GM19467 (cell line): Measurements from ENCODE around the gene CDC42EP1.
"Not testable (repeated sequence)": the region's sequence is repeated elsewhere in the genome, so short reads cannot be mapped to it uniquely, and the experiment has no call there.

Experiments
- ATAC-seq: cut with Tn5 transposase; IDR thresholded peaks from one replicate; pipeline ENCODE4 v1.9.1; 2021; ENCODE audit warnings: mild to moderate bottlenecking, moderate library complexity; ENCODE audit not compliant: unreplicated experiment

The CDC42EP1 gene, protein sequence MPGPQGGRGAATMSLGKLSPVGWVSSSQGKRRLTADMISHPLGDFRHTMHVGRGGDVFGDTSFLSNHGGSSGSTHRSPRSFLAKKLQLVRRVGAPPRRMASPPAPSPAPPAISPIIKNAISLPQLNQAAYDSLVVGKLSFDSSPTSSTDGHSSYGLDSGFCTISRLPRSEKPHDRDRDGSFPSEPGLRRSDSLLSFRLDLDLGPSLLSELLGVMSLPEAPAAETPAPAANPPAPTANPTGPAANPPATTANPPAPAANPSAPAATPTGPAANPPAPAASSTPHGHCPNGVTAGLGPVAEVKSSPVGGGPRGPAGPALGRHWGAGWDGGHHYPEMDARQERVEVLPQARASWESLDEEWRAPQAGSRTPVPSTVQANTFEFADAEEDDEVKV

DNA sequence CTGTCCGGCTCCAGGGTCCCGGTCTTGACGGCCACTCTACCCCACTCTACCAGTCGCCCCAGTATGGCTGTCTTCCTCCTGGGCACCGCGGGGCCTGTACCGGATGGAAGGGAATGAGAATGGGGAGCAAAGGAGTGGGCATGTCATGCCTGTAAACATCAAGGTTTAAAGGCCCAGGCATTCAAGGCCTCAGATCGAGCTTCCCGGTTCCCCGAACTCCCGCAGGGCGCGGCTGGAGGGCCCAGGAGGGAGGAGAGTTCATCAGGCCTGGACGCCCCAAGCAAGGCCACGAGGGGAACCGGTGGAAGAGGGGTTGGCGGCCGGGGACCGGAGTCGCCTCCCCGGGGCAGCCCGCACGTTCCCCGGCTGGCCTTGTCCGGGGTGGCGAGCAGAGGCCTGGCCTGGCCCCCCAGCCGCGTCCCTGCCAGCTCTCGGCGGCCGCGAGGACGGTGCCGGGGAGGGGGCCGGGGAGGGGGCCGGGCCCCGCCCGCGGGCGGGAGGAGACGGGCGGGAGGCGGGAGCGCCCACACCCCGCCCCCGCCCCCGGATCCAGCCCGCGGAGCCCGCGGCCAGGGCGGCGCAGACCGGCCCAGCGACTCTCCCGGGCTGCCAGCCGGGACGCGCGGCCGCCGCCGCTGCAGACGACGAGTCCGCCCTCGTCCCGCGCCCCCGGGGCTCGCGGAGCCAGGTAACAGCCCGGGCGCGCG, at the start of gene CDC42EP1:
Gene CDC42EP1 (plus strand): TSS at position 580 of the 707 bp plus-strand sequence. CDS start 5,870 bp downstream, outside the sequence.
- no peak for ATAC-seq

DNA sequence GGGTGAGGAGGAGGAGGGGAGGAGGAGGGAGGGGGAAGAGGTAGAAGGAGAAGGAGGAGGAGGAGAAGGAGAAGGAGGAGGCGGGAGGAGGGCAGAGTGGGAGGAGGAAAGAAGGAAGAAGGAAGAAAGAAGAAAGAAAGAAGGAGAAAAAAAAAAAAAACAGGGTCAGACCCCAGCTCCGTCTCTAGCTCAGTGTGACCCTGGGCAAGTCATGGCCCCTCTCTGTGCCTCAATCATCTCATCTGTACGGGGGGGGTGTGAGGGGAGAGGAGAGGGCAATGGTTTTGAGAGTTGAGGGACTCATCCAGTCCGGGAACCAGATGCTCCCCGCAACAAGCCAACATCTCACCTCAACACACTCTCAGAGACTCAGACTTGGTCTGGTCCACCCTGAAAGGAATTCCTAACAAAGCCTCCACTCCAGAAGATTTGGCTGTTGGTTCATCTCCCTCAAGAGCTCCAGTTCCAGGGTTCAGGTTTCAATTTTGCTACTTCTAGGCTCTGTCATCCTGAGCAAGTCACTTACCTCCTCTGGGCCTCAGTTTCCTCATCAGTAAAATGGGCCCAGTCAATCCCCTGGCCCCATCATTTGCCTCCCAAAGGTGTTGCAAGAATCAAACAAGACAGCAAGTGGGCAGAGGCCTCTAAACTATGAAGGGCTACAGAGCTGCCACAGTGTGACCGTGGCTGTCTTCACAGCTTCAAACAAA, 48.7 kb upstream of the CDC42EP1 start:
- no peak for ATAC-seq

DNA sequence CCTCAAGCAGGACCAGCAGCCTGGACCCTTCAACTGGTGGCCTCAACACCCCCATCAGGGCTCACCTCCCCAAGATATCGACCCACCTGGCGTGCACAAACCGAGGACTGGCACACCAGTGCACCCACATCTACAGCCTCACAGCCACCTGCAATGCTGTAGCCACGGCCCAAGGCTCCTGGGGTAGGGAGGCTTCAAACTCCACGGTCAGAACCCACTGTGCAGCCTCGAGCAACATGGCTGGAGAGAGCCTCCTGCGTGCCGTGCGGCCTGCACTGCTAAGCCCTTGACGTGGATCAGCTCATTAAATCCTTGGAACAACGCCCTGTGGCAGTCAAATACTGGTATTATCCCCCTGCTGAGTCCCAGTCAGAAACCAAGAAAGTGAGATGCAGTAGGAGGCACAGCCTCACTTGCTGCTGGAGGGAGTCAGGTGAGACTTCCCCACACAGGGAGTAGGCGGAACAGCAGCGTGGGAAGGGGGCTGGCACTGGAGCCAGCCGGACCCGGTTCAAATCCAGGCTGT, 45.7 kb upstream of the CDC42EP1 start:
- ATAC-seq, result no peak

DNA sequence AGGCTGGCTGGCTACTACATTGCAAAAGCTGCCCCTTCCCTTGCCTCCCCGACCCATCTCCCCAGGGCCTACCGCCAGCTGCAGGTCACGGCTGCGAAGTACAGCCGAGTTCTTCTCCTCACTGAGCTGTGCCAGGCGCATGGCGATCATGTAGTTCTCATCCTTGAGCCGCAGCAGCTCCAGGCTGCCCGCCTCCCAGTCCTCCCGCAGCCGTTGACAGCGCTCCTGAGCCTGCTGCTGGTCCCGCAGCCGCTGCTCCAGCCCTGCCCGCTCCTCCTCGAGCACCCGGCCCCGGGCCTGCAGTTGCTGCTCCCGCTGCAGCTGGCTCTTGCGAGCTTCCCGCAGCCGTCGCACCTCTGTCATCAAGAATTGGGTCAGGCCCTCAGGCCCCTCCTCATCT, 44.4 kb upstream of the CDC42EP1 start:
- ATAC-seq, result no peak

DNA sequence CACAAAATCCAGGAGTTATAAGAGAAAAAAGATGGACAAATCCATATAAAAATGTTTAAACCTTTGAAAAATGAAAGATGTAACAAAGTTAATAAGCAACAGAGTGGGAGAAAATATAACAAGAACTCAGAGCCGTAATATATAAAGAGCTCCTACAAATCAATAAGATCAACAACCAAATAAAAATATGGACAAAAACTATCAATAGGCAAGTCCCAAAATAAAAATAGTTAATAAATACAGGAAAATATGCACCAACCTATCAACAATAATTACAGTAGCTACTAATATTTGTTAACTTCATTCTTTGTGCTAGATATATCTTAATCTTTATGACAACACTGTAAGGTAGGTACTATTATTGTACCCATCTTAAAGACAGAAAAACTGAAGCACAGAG, 43.8 kb upstream of the CDC42EP1 start:
- no peak for ATAC-seq

DNA sequence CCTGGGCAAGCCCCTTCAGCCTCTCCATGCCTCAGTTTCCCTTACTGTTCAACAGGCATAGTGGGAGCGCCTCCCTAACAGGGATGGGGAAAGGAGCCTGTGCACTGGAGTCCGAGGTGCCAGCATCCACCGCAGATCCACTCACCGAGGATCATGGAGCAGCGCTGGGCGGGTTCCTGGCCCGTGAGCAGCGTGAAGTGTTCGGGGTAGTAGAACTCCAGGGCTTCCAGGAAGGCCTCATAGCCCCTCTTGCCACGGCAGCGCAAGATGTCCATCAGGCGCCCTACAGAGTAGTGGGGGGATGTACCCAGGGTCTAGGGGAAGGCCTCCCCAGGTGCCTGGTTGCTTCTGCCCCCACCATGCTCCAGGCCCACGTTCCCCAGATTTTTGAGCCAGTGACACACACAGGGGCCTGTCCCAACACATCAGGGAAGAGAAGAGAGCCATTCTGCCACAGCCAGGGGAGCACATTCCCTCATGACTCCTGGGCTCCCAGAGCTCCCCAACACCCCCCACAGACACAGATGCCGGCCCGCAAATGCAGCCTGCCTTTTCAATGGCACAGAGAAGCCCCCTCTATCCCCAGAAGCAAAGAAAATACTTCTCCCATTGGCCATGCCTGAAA, 42.3 kb upstream of the CDC42EP1 start:
- ATAC-seq, result no peak

DNA sequence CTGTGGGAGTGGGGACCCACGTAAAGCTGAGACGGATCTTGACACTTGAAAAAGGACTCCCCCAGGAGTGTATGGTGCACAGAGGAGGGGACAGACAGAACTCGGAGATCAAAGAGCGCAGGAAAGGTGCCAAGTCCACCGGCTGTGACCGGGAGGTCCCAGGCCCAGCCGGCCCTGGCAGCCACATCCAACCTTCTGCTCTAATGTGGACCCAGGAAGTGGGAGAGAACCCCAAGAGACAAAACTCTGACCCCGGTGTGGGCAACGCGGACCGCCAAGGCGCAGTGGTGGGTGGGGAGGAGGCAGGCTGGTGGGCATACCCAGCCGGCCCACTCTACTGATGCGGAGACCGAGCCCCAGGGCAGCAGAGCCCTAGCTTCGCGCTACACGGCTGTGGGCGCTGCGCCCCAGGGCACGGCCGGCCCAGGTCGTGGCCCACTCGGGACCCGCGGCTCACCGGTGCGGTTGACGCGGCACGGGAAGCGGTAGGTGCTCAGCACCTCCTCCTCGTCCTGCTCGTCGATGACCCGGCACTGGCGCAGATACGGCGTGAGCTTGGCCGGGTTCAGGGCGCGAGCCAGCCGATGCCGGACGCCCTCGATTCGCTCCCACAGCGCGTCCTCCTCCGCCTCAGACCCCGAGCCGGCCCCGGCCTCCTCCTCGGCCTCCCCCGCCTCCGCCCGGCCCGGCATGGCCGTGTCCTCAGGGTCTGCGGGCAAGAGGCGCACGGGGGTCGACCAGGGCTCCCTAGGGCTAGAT, 41.6 kb upstream of the CDC42EP1 start:
- ATAC-seq, result no peak

DNA sequence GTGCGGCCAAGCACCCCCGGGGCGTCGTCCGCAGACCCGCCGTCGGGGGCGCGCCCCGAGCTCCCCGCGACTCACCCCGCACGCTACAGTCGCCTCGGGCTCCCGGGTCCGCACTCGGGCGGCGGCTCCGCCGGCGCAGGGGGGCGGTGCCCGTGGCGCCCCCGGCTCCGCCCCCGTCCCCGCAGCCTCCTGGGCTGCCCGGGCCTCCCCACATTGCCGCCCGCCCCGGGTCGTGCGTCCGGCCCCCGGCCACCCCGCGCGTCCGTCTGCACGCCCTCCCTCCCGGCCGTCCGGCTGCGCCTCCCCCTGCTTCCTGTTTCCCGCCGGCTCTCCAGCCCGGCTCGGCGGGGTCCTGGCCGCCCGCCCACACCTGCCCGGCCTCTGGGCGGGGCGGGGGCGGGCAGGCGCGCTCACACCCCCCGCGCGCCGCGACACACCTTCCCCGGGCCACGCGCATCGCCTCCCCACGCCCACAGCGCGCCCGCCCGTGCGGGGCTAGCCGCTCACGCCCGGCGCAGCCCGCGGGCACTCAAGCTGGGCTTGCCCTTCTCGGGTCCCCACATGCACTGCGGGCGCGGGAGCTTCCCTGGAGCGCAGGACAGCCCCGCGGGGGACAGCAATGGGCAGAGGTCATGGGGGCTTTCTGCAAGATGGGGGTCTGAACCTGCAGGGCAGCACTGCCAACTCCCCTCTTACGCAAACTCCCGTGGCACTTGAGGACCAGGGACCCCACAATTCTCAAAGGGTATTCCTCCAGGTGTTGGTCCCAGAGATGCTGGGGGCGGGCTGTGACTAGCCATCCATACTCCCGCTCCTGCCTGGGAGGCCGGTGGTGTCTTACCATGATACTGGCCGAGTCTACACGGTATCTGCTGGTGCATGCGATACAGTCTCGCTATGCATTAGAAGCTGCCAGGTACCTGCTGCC, 40.7 kb upstream of the CDC42EP1 start, which contains the start of gene CARD10:
Gene CARD10 (minus strand): TSS at position 148 of the 928 bp plus-strand sequence. CDS start 215 bp downstream, outside the sequence.
- no peak for ATAC-seq

DNA sequence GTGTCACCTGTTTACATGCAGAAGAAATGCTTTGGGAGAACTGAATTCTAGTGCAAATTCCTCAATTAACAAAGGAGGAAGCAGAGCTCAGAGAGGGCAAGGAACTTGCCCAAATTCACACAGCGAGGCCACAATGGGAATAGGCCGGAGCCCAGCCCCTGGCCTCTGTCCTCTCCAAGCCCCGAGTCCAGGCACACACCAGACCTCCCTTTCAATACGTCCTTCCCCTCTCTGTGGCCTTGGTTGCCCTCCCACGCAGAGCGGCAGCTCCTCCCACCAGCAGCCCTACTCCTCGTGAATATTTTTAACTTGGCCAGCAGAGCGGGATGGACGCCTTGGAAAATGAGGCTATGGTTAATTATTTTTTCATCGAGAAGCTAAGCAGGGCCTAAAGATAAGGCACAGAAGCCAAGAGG, 39.5 kb upstream of the CDC42EP1 start:
- no peak for ATAC-seq

DNA sequence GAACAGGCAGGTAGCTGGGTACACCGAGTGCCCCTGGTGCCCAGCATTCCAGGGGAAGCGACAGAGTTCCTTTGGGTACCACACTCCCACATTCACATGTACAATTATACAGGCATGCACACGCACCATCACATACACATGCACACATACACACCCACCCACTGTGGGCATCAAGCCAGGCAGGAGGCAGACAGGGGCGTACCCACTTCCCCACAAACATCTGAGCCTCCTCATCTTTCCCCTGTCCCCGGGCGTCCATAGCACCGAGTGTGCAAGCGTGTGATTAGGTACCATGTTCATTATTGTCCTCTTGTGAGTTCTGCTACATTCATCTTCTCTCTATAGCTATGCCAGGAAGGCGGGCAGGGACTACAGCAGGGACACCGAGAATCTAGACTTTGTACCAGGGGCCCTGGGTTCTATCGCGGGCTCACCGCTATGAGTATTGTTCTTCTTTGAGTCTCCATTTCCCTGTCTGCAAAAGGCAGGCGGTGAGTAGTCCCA, 39.0 kb upstream of the CDC42EP1 start:
- ATAC-seq, result no peak

DNA sequence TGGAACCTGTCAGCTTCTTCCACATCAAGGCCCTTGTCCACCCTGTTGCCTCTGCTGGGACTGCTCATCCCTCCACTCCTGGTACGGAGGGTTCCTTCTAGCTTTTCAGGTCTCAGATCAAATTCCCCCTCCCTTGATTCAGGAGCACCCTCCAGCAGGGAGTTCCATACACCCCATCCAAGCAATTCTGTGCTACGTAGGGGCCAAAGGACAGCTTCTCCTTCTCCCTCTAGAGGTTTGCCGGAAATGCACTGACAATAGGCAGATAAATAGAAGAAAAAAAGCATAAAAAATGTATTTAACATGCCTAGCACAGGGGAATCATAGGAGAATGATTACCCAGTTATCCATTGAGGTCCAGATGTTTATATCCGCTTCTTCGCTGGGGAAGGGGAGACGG, 37.8 kb upstream of the CDC42EP1 start:
- ATAC-seq, result no peak

DNA sequence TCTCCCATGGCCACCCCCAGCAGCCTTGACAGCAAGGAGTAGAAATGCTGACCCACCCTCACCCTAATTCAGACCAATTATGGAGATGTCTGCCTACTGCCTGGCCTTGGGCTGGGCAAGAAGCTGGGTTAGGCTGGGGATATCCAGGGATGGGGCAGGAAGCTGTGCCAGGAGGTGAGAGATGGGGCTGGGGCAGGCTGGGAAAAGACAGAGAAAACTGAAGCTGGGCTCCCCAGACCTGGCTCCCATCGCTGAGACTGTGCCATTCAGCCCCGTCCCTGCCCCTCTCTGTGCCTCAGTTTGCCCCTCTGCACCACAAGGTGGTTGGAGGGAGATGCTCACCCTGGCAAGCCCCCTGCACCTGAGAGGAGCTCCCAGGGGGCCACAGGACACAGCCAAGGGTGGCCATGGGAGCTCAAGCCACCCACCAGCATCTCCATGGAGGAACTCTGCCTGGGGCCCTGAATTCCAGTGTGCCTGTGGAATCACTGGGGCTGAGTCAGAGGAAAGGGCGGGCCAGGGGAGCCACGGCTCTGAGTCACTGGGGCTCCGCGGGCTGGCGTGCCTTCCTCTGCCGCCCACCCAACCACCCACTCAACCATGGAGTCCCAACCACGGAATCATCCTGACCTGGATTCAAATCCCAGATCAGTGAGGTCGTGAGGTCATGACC, 35.1 kb upstream of the CDC42EP1 start:
- no peak for ATAC-seq

DNA sequence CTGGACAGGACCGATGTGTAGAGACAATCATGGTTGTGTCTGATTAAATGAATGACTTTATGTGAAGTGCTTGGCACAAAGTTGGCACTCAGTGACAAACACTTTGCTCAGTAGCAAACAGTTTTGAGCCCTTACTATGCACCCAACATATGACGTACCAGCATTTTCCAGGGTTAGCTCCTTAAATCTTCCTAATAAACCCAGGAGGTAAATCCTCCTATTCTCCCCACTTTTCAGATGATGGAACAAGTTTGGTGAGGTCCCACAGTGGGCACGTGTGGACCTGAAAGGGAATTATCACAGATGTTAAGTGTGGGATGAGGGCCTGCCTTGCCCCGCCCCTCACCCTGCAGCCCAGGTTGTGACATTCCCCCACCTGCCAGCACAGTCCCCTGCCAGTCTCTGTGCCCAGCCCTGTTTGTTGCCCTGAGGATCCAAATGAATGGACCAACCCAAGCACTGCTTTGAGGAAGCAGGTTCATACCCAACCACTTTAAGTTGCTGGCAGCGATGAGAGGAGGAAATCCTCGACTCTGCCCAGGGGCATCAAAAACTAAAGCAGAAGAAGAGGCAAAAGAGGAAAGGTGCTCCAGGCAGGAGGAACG, 34.4 kb upstream of the CDC42EP1 start:
- ATAC-seq, result no peak

DNA sequence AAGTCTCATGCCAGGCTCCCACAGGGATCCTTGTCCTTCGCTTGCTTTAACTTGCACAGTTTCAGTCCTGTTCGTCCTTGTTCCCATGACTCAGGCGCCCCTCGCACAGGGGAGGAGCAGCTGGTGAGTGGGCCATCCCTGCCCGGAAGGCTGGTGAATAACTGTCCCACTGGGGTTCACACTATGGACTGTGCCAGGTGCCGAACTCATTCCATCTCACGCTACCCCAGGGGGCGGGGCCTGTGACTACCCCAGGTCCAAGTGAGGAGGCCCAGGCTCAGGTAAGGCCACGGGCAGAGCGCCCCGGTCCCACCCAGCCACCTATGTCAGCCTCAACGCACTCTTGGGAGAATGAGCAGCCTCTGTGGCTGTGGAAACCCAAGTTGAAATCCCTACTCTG, 33.9 kb upstream of the CDC42EP1 start:
- ATAC-seq, result no peak

DNA sequence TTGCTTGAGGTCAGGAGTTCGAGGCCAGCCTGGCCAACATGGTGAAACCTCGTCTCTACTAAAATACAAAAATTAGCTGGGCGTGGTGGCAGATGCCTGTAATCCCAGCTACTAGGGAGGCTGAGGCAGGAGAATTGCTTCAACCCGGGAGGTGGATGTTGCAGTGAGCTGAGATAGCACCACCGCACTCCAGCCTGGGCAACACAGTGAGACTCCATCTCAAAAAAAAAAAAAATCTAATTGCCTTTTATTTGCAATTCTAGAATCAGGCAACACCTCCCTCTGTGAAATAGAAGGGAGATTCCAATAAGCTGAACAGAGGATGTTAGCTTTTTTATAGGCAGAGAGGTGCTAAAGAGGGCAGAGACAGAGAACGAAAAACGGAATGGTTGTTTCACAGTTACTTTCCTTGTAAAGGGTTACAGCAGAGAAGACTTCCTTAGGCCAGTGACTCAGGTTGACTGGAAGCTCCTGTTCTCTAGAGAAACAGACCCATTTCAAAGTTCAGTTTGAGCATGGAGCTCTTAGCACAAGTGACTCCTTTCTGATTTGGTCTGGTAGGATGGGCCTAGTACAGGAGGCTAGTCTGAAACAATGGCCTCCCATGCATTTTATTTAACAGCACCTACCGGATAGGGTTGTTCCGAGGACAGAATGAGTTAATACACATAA, 33.1 kb upstream of the CDC42EP1 start:
- not testable (repeated sequence) for ATAC-seq

DNA sequence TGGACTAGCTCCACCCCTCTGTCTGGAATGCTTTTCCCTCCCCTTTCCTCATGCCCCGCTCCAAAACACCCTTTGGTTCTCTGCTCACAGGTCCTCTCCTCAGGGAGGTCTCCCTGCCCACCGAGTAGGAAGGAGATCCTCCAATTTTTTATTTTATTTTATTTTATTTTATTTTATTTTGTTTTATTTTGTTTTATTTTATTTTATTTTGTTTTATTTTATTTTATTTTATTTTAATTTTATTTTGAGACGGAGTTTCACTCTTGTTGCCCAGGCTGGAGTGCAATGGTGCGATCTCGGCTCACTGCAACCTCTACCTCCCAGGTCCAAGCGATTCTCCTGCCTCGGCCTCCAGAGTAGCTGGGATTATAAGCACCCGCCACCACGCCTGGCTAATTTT, 32.3 kb upstream of the CDC42EP1 start:
- ATAC-seq, result not testable (repeated sequence)

DNA sequence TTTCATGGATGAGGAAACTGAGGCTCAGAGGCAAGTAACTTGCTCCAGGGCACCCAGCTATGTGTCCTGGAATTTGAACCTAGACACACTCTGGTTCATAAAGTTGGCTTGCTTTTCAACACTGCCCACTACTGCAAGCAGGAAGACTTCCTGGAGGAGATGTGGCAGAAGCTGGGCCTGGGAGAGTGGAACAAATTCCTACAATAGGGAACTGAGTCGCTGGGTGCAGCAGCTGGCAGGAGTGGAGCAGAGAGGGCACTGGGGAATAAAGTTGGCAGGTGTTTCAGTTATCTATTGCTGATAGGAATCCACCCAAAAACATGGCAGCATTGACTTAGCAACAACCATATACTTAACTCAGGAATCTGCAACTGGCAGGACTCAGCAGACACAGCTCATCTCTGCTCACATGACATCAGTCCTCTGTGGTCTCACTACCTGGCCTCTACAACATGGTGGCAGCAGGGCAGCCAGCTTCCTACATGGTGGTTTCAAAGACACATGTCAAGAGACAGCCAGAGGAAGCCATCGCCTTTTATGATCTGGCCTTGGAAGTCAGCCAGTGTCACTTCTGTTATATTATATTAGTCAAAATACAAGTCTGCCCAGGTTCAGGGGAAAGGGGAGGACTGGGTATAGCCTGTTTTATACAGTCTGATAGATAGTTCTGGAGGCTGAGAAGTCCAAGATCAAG, 30.5 kb upstream of the CDC42EP1 start:
- ATAC-seq, result no peak
